HG03460 (cell line): ENCODE measurements around the gene KIF21B.
"Not testable (repeated sequence)": the region's sequence is repeated elsewhere in the genome, so short reads cannot be mapped to it uniquely, and the experiment has no call there.

Experiments
- ATAC-seq: cut with Tn5 transposase; IDR thresholded peaks from one replicate; pipeline ENCODE4 v1.9.1; 2021; ENCODE audit not compliant: unreplicated experiment

KIF21B gene

GRCh38 chr1:200971955-200972711, 51.4 kb downstream of the KIF21B start:
- ATAC-seq = no peak

GRCh38 chr1:200971428-200971903, 52.0 kb downstream of the KIF21B start:
- no peak for ATAC-seq

GRCh38 chr1:200970771-200971427, 52.6 kb downstream of the KIF21B start:
- ATAC-seq = no peak

GRCh38 chr1:200969726-200970561, 53.6 kb downstream of the KIF21B start:
- peak; percentile 88 for ATAC-seq

GRCh38 chr1:200968469-200969410, 54.8 kb downstream of the KIF21B start:
- ATAC-seq = no peak

- ATAC-seq = no peak
These were observed 55.6 kb downstream of the KIF21B start for GRCh38 chr1:200967693-200968468.

- no peak for ATAC-seq
These were observed 56.6 kb downstream of the KIF21B start for GRCh38 chr1:200966934-200967333.

- ATAC-seq = no peak
These were observed 58.3 kb downstream of the KIF21B start for GRCh38 chr1:200965111-200965805.

- not testable (repeated sequence) for ATAC-seq
These were observed 59.6 kb downstream of the KIF21B start for GRCh38 chr1:200963888-200964287.

- no peak for ATAC-seq
These were observed 60.4 kb downstream of the KIF21B start for GRCh38 chr1:200963076-200963475.

- ATAC-seq = no peak
These were observed 60.9 kb downstream of the KIF21B start for GRCh38 chr1:200962631-200963030.

GRCh38 chr1:200962151-200962550, 61.4 kb downstream of the KIF21B start:
- ATAC-seq = not testable (repeated sequence)

- ATAC-seq = no peak
These were observed 62.6 kb downstream of the KIF21B start for GRCh38 chr1:200960948-200961340.

GRCh38 chr1:200960236-200960947, 63.1 kb downstream of the KIF21B start:
- no peak for ATAC-seq

- no peak for ATAC-seq
These were observed 64.0 kb downstream of the KIF21B start for GRCh38 chr1:200959411-200959921.

GRCh38 chr1:200958597-200958996, 64.9 kb downstream of the KIF21B start:
- ATAC-seq = no peak

- ATAC-seq = no peak
These were observed 69.1 kb downstream of the KIF21B start for GRCh38 chr1:200954434-200954833.

- ATAC-seq = no peak
These were observed 72.5 kb downstream of the KIF21B start for GRCh38 chr1:200951016-200951415.
